ENCODE data around the gene ZNF264.
A peak's percentile ranks its signal among the peaks of the same experiment; 100 is the strongest.

The ZNF264 gene

GRCh38 chr19:57245959-57246358 lies 54.7 kb downstream of the ZNF264 start:
- DNase-seq: no peak

- no peak for DNase-seq
These were observed 57.3 kb downstream of the ZNF264 start for GRCh38 chr19:57248646-57249045.

GRCh38 chr19:57249329-57249728 lies 58.0 kb downstream of the ZNF264 start:
- DNase-seq: no peak

- DNase-seq: peak; percentile 3
These were observed 62.5 kb downstream of the ZNF264 start for GRCh38 chr19:57253767-57254166.

GRCh38 chr19:57262044-57262443 lies 70.7 kb downstream of the ZNF264 start:
- no peak for DNase-seq

- no peak for DNase-seq
These were observed 72.0 kb downstream of the ZNF264 start for GRCh38 chr19:57263244-57263741.

- DNase-seq: no peak
These were observed 76.0 kb downstream of the ZNF264 start for GRCh38 chr19:57267291-57267690.

- peak; percentile 93 for DNase-seq
These were observed 78.4 kb downstream of the ZNF264 start for GRCh38 chr19:57269515-57270250.

GRCh38 chr19:57271280-57271679 lies 80.0 kb downstream of the ZNF264 start:
- DNase-seq: no peak
